ENCODE measurements around the gene PCDHB5. TPM values are rescaled to one million over a fixed set of nuclear protein-coding genes. Genes with fewer than 3 reads are reported as not detected.
"Not testable (repeated sequence)": the region's sequence is repeated elsewhere in the genome, so short reads cannot be mapped to it uniquely, and the experiment has no call there.

The PCDHB5 gene
- total RNA-seq: 2.3 TPM
- long read RNA-seq, partial matches to known transcripts: 0 of 2 reads
- long read RNA-seq, other reads (novel, unspliced or antisense): 0 of 2 reads

DNA sequence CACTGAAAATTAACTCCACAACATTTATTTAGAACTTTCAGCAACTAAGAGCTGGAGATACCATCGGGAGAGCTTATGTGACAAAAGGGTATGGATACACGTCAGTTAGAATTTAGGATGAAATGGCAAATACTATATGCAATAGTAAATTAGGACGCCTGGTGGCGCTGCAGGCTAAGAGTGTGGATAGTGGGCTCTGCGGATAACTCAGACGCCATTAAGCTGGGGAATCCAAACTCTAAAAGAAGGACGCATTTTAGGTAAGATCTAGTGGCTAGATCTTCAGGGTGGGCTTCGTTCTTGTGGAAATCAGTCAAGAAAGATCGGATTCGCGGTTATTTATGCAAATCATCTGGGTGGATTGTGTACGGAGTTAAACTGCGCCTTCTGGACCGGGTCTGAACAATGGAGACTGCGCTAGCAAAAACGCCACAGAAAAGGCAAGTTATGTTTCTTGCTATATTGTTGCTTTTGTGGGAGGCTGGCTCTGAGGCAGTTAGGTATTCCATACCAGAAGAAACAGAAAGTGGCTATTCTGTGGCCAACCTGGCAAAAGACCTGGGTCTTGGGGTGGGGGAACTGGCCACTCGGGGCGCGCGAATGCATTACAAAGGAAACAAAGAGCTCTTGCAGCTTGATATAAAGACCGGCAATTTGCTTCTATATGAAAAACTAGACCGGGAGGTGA is at the start of gene PCDHB5:
Gene PCDHB5 (plus strand): TSS at position 177 of the 688 bp plus-strand sequence. CDS start 229 bp downstream, at position 406.
- Histone ChIP-seq H3K4me1 (no peaks in the 10 kb centered on the region), H3K4me3 (peak within 1 kb of the TSS; percentile 58), H3K36me3 (no peaks in the 10 kb centered on the region), H3K27me3 (ENCODE audit: low read depth) (peaks cover 17% of the 10 kb centered on the region), H3K9me3 (replicated peaks) (peaks cover 98% of the 10 kb centered on the region), H3K27ac (replicated peaks) (no peak within 1 kb of the TSS)
- intact Hi-C loops (cut with micrococcal nuclease): no loop called here
- DNase-seq: no peak
- TF ChIP-seq, protein P1, sequence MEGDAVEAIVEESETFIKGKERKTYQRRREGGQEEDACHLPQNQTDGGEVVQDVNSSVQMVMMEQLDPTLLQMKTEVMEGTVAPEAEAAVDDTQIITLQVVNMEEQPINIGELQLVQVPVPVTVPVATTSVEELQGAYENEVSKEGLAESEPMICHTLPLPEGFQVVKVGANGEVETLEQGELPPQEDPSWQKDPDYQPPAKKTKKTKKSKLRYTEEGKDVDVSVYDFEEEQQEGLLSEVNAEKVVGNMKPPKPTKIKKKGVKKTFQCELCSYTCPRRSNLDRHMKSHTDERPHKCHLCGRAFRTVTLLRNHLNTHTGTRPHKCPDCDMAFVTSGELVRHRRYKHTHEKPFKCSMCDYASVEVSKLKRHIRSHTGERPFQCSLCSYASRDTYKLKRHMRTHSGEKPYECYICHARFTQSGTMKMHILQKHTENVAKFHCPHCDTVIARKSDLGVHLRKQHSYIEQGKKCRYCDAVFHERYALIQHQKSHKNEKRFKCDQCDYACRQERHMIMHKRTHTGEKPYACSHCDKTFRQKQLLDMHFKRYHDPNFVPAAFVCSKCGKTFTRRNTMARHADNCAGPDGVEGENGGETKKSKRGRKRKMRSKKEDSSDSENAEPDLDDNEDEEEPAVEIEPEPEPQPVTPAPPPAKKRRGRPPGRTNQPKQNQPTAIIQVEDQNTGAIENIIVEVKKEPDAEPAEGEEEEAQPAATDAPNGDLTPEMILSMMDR (IDR thresholded peaks at IDR 0.05; ENCODE audit: borderline replicate concordance): peak; percentile 53

DNA sequence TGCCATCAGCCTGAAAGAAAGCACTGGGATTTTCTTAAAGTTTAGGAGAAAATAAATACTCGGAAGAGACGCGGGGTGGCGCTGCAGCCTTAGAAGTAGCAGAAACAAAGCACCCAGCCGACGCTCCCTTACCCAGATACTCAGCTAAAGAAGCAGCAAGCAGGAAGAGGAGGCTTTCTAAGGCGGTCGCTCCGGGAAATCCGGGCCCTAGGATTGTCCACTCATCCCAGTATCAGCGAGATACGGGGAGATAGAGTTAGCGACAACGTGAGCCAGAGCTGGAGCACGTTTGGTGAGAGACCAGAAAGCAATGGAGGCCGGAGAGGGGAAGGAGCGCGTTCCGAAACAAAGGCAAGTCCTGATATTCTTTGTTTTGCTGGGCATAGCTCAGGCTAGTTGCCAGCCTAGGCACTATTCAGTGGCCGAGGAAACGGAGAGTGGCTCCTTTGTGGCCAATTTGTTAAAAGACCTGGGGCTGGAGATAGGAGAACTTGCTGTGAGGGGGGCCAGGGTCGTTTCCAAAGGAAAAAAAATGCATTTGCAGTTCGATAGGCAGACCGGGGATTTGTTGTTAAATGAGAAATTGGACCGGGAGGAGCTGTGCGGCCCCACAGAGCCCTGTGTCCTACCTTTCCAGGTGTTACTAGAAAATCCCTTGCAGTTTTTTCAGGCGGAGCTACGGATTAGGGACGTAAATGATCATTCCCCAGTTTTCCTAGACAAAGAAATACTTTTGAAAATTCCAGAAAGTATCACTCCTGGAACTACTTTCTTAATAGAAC is 40.3 kb upstream of the PCDHB5 start, which contains the start of gene PCDHB2:
Gene PCDHB2 (plus strand): TSS at position 135 of the 782 bp plus-strand sequence. CDS start 176 bp downstream, at position 311.
- peak within 1 kb of the TSS; percentile 17 for H3K27ac ChIP-seq (replicated peaks)
- H3K4me3 ChIP-seq: peak within 1 kb of the TSS; percentile 54
- DNase-seq: no peak
- no peaks in the 10 kb centered on the region for H3K4me1 ChIP-seq
- H3K36me3 ChIP-seq: no peaks in the 10 kb centered on the region
- peaks cover 69% of the 10 kb centered on the region for H3K27me3 ChIP-seq (ENCODE audit: low read depth)
- H3K9me3 ChIP-seq (replicated peaks): peaks cover 73% of the 10 kb centered on the region
- intact Hi-C loops (cut with micrococcal nuclease): no loop called here
- TF ChIP-seq, protein P1 (IDR thresholded peaks at IDR 0.05; ENCODE audit: borderline replicate concordance): peak; percentile 45

DNA sequence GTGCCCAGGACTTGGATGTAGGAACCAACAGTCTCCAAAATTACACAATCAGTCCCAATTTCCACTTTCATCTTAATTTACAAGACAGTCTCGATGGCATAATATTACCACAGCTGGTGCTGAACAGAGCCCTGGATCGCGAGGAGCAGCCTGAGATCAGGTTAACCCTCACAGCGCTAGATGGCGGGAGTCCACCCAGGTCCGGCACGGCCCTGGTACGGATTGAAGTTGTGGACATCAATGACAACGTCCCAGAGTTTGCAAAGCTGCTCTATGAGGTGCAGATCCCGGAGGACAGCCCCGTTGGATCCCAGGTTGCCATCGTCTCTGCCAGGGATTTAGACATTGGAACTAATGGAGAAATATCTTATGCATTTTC is 39.8 kb upstream of the PCDHB5 start:
- TF ChIP-seq, protein P1 (IDR thresholded peaks at IDR 0.05; ENCODE audit: borderline replicate concordance): no peak
- H3K27me3 ChIP-seq (ENCODE audit: low read depth): peaks cover 75% of the 10 kb centered on the region
- no peak overlapping the region for H3K27ac ChIP-seq (replicated peaks)
- intact Hi-C loops (cut with micrococcal nuclease): no loop called here
- peak overlapping the region; percentile 54 for H3K4me3 ChIP-seq
- DNase-seq: no peak
- peaks cover 69% of the 10 kb centered on the region for H3K9me3 ChIP-seq (replicated peaks)
- no peaks in the 10 kb centered on the region for H3K4me1 ChIP-seq
- no peaks in the 10 kb centered on the region for H3K36me3 ChIP-seq

DNA sequence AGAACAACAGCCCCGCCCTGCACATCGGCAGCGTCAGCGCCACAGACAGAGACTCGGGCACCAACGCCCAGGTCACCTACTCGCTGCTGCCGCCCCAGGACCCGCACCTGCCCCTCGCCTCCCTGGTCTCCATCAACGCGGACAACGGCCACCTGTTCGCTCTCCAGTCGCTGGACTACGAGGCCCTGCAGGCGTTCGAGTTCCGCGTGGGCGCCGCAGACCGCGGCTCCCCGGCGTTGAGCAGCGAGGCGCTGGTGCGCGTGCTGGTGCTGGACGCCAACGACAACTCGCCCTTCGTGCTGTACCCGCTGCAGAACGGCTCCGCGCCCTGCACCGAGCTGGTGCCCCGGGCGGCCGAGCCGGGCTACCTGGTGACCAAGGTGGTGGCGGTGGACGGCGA is 38.8 kb upstream of the PCDHB5 start:
- peaks cover 69% of the 10 kb centered on the region for H3K9me3 ChIP-seq (replicated peaks)
- peaks cover 84% of the 10 kb centered on the region for H3K27me3 ChIP-seq (ENCODE audit: low read depth)
- H3K36me3 ChIP-seq; H3K4me3 ChIP-seq; intact Hi-C loops (cut with micrococcal nuclease); H3K4me1 ChIP-seq; DNase-seq; H3K27ac ChIP-seq (replicated peaks): not testable (repeated sequence)

DNA sequence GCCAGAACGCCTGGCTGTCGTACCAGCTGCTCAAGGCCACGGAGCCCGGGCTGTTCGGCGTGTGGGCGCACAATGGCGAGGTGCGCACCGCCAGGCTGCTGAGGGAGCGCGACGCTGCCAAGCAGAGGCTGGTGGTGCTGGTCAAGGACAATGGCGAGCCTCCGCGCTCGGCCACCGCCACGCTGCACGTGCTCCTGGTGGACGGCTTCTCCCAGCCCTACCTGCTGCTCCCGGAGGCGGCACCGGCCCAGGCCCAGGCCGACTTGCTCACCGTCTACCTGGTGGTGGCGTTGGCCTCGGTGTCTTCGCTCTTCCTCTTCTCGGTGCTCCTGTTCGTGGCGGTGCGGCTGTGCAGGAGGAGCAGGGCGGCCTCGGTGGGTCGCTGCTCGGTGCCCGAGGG is 38.4 kb upstream of the PCDHB5 start:
- intact Hi-C loops (cut with micrococcal nuclease); H3K4me3 ChIP-seq; H3K27ac ChIP-seq (replicated peaks); H3K4me1 ChIP-seq; H3K36me3 ChIP-seq; DNase-seq: not testable (repeated sequence)
- Histone ChIP-seq H3K27me3 (ENCODE audit: low read depth) (peaks cover 86% of the 10 kb centered on the region), H3K9me3 (replicated peaks) (peaks cover 69% of the 10 kb centered on the region)

DNA sequence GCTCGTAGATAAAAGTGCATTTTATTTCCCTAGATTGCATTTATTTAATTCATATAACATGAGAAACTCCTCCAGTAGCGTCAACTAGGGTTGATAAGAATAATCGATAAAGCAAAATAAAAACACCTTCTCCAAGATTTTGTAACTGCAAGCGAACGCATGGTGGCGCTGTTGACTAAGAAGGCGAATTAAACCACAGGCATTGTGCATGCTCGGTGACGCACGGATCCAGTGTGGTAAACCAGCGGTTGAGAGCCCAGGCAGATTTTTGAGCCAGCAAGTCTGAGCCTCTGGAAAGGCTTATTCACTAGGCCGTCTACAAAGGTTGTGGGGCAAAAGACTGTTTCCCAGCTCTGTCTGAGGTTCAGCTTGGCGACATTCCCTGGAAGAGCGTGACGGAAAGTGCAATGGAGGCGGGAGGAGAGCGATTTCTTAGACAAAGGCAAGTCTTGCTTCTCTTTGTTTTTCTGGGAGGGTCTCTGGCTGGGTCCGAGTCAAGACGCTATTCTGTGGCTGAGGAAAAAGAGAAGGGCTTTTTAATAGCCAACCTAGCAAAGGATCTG is 34.7 kb upstream of the PCDHB5 start, which contains the start of gene PCDHB3:
Gene PCDHB3 (plus strand): TSS at position 231 of the 563 bp plus-strand sequence. CDS start 177 bp downstream, at position 408.
- peaks cover 69% of the 10 kb centered on the region for H3K27me3 ChIP-seq (ENCODE audit: low read depth)
- no peaks in the 10 kb centered on the region for H3K36me3 ChIP-seq
- TF ChIP-seq, protein P1 (IDR thresholded peaks at IDR 0.05; ENCODE audit: borderline replicate concordance): peak; percentile 50
- H3K4me3 ChIP-seq: peak within 1 kb of the TSS; percentile 56
- H3K27ac ChIP-seq (replicated peaks): peak within 1 kb of the TSS; percentile 33
- H3K9me3 ChIP-seq (replicated peaks): peaks cover 56% of the 10 kb centered on the region
- intact Hi-C loops (cut with micrococcal nuclease): no loop called here
- no peaks in the 10 kb centered on the region for H3K4me1 ChIP-seq
- peak; percentile 40 for DNase-seq
